Measurements from ENCODE around the gene ALPI.
"Not testable (repeated sequence)": the region's sequence is repeated elsewhere in the genome, so short reads cannot be mapped to it uniquely, and the experiment has no call there.

Gene ALPI

DNA sequence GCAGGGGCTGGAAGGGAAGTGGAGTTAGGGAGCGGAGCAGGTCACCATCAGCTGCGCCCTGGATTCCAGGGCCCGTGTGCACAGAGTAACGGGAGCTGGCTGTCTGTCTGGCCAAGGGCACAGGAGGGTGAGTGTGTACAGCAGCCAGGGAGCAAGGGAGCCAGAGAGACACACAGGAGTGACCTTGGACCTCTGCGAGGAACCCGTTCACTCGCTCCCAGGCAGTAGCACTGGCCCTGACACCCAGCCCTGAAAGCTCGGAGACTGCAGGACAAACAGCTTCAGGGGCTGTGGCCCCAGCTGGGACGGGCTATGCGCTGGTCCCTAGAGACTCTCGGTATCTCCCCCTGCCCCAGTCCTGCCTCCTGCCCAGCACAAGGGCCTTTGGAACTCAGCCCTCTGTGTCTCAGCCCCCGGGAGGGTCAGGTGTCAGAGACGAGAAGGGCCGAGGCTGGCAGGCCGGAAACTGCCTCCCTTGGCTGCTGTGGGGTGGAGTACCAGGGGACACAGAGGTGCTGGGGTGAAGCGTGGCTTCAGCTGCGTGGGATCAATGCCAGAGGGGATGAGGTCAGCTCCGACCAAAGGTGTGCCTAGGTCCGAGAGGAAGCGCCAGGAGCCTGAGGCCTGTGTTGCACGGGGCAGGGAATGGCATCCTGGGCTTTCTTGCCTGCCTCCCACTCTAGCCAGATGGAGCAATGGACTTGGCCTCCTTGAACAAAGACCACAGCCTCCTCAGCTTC, 12.1 kb upstream of the ALPI start:
- DNase-seq, result not testable (repeated sequence)

DNA sequence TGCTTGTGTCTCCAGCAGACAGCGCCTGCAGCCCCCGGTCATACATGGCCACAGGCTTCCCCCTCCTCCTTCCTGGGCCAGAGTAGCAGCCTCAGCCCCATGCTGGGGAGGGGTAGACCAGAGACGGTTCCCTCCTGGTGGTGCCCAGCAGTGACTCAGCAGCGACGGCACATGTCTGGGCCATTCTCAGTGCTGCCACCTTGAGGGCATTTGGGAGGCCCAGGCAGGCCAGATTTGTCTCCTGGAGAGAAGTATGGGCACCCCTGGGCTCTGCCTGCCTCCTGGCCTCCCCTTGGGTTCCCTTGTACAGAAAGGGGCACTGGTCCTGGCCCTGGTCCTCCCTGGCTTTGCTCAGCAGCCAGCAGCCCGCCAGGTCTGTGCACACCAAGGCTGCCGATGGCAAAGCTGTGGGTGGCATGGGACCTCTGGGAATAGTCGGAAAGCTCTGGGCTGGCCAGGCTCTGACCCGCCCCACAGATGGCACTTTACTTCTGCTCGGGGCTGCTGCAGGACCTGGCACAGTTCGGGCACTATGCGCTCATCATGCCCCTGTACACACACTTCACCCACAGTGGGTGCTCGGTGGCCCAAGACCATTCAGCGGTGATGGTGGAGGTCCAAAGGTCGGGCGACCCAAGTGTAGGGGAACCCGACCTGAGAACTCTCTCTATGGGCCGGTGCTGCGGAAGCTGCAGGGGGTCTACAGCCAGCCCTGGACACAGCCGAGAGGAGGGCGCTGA, 11.4 kb upstream of the ALPI start:
- DNase-seq, result peak in 1 of 2 donors; percentile 12

DNA sequence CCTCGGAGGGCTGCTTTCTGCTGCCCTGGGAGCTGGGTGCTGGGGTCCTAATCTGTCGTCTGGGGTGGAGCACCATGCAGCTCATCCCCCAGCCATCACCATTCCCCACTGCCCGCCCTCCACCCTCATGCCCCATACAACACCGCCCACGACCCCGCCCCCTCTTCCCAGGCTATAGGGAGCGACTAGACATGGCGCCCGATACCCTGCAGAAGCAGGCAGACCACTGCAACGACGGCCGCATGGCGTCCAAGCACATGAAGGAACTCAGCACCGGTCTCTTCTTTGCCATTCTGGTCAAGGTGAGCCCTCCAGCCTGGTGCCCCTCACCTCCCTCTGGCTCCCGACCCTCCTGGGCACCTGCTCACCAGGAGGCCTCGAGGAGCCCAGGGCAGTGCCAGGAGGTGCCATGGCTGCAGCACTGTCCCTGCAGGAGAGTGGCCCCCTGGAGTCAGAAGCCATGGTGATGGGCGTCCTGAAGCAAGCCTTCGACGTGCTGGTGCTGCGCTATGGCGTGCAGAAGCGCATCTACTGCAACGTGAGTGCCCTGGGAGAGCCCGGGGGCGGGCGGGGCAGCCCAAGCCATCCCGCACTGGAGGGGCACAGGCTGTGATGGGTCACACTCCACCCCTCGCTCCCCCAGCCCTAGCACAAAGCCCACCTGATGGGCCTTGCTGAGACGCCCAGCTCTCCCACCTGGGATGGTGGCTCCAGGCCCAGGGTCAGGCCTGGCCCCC, 10.6 kb upstream of the ALPI start:
- not testable (repeated sequence) for DNase-seq

DNA sequence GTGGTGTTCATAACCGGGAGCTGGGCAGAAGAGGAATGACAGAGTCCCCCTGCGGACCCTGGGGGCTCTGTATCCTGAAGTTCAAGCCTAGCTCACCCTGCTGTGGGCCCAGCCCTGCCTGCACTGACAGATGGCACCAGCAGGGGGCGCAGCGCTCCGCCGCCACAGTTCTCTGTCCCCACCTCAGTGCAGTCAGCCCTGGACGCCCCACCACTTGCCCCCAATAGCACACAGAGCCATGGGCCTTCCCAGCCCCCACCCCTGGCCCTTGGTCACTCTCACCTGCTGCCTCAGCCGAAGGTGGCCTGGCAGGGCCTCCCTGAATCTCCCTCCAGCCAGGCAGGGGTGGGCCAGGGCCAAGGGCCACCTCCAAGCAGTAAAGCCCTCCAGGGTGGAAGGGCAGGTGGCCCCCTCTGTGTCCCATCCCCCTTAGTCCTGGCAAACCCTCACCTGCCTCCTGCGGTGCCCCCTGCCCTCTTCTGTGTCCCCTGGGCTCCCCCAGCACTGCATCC, 9.6 kb upstream of the ALPI start:
- DNase-seq, result not testable (repeated sequence)

DNA sequence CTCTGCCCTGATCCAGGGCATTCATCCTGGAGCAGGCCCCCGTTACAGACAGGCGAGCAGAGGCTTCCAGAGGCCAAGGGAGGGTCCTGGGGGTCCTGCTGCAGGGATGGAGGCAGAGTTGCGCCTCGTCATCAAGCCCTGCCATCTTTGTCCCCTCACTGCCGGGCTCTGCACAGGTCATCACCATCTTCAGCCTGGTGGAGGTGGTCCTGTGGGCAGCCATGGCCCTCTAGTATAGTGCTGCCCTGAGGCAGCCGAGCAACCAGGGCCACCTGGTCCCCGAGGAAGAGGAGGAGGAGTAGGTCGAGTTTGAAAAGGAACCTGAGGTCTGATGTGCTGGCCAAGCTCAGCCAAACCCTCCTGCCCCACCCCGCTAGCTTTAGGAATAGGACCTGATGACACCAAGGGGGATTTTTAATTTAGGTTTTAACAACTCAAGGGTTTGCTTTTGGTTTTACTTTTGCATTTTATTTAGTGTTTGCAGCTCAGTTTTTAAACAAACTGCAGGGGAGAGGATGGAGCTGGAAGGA, 8.8 kb upstream of the ALPI start:
- no peak for DNase-seq

DNA sequence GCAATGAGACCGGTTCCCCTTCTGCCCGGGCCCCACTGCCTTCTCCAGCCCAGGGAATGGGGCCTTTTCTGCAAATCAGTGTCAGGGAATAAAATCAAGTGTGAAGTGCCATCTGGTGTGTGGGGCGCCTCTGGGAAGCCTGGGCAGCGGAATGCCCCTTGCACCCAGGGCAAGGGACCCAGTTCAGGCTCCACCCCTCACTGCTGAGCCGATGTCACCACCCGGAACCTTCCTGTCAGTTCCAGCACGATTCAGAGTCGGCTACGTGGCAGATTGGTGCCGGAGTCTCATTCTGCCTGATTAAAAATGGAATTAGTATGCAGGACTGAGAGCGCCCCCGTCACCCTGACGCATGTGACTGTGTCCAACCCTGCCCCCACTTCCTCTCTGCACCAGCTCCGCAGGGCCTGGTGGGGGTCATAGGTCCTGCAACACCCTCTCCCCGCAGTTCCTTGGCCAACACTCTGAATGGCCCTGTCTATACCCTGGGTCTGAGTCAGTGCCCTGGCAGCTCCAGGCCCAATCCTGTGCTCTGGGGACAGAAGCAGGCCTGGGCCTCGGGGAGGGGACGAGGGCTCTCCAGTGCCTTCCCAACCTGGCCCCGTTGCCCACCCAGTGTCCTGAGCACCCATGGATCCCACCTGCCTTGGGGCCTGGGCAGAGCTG, 8.2 kb upstream of the ALPI start:
- DNase-seq, result no peak

DNA sequence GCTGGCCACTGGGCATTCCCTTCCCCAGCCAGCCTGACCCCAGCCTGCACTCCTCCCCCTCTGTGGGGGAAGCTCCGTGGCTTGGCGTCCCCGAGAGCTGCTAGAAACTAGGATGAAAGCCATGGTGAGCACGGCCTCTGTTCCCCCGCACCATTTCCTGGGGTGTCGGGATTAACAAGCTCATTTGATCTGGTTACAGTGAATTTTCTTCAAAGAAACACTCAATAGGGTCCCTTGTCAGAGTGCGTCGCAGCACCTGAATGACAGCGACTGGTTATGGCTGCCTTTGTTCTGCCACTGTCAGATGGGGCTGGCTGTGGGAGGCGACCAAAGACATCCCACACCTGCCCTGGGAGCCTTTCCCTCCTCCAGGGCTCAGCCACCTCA, 7.7 kb upstream of the ALPI start:
- no peak for DNase-seq

DNA sequence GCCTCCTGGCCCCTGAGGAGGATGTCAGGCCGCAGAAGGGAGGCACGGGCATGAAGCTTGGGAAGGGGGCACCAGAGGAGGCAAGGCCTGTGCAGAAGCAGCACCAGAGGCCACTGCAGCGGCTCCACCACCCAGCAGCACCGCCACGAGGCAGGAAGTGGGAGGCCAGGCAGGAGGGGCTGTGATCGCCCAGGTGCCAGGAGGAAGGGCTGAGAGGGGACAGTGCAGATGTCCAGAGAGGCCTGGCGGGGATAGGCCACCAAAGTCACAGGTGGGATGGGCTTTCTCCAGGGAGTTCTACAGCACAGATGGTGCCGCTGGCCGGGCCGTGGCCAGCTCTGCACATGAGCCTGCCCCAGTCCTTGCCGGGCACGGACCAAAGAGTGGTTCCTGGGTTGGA, 6.0 kb upstream of the ALPI start:
- DNase-seq, result no peak

DNA sequence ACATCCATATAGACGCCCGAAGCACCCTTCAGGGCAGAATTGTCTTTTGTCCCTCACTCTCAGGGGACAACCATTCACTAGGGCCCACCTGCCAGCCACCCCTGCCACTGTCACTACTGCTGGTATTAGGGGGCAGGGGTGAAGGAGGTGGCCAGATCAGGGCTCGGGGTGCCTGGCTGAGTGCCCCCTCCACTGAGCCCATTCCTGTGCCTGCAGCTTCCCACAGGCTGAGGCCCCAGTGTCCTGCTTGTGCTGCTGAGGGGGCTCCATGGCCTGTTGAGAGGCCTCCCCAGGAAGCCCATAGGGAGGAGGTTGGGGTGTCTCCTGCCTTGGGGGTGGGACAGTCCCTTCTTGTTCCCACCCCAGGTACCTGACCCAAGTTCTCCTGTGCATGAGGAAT, 4.3 kb upstream of the ALPI start:
- not testable (repeated sequence) for DNase-seq

DNA sequence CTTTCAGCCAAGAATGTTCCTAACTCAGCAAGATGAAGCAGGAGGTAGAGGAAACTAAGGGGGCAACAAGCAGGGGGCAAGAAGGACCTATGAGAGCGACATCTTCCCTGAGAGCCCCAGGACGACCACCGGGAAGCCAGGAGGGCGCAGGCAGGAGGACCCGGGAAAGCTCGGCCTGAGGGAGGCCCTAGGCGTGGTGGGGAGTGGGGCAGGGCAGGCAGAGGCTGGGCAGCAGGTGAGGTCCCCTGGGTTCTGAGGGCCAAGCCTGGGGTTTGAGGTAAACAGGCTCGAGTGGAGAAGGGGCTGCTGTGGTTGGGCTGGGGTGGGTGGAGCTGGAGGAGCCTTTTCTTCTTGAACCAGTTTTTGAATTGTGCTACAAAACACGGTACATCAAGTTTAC, 1.3 kb upstream of the ALPI start:
- DNase-seq, result no peak

DNA sequence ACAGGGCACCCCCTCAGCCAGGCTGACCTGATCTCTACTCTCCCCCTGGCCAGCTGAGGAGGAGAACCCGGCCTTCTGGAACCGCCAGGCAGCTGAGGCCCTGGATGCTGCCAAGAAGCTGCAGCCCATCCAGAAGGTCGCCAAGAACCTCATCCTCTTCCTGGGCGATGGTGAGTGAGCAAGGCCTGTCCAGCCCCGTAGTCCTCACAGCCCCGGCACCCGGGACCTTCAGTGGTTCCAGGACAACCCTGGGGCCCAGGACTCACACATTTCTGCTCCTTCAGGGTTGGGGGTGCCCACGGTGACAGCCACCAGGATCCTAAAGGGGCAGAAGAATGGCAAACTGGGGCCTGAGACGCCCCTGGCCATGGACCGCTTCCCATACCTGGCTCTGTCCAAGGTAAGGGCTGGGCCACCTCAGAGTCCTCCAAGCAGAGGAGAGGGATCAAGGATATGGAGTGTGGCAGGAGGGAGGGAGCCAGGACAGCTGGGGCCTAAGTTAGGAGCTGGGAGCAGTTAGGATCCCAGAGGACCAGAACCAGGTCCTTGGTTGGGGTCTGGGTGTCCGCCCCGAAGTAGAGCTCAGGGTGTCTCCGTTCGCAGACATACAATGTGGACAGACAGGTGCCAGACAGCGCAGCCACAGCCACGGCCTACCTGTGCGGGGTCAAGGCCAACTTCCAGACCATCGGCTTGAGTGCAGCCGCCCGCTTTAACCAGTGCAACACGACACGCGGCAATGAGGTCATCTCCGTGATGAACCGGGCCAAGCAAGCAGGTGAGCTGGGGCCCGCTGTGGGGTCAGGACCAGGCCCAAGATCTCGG, 555 bp downstream of the ALPI start:
- DNase-seq, result no peak

DNA sequence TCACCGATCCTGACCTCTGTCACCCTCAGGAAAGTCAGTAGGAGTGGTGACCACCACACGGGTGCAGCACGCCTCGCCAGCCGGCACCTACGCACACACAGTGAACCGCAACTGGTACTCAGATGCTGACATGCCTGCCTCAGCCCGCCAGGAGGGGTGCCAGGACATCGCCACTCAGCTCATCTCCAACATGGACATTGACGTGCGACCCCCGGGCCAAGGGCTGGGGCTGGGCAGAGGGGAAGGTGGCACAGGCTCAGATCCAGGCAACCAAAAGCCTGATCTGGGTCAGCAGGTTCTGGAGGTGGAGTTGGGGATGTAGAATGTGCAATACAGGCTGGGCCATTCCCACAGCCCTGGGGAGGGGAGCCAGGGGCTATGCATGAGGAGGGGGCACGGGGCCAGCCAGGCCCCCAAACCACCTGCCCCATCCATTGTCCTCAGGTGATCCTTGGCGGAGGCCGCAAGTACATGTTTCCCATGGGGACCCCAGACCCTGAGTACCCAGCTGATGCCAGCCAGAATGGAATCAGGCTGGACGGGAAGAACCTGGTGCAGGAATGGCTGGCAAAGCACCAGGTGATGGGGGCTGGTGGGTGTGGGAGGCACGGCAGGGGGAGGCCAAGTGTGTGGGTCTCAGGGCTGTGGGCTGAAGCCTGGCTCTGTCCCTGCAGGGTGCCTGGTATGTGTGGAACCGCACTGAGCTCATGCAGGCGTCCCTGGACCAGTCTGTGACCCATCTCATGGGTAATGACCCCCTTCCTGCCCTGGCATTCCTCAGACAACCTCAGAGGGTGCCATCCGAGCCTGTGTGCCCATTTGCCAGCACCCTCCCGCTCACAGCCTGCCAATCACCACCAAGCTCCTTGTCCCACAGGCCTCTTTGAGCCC, 1.4 kb downstream of the ALPI start:
- no peak for DNase-seq

DNA sequence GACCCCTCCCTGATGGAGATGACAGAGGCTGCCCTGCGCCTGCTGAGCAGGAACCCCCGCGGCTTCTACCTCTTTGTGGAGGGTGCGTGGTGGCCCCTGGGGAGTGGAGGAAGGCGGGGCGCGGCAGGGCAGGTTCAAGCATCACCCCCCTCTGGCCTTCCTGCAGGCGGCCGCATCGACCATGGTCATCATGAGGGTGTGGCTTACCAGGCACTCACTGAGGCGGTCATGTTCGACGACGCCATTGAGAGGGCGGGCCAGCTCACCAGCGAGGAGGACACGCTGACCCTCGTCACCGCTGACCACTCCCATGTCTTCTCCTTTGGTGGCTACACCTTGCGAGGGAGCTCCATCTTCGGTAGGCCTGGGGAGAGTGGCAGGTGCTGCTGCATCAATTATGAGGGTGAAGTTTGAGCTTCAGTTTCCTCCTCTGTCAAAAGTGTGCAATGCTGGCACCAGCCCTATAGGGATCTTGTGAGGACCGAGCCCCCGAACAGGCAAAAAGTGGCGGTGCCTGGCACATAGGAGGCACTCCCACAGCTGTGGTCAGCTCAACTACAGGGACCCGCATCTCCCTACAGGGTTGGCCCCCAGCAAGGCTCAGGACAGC, 2.2 kb downstream of the ALPI start:
- DNase-seq, result no peak

DNA sequence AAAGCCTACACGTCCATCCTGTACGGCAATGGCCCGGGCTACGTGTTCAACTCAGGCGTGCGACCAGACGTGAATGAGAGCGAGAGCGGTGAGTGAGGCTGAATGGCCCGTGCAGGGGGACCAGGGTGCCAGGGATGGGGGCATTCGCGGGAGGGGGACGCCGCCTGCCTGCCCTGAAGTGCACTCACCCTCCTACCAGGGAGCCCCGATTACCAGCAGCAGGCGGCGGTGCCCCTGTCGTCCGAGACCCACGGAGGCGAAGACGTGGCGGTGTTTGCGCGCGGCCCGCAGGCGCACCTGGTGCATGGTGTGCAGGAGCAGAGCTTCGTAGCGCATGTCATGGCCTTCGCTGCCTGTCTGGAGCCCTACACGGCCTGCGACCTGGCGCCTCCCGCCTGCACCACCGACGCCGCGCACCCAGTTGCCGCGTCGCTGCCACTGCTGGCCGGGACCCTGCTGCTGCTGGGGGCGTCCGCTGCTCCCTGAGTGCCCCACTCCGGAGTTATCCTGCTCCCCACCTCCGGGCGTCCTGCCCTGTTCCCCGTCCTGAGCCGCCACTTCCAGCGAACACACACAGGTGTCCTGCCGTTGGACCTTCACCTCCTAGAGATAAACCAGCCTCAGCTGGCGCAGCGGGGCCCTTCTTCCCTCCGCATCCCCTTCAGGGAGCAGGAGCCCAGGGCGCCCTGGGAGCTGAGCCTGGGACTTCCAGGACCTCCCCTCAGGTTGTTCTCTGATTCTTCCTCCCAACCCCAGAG, 2.9 kb downstream of the ALPI start:
- no peak for DNase-seq

DNA sequence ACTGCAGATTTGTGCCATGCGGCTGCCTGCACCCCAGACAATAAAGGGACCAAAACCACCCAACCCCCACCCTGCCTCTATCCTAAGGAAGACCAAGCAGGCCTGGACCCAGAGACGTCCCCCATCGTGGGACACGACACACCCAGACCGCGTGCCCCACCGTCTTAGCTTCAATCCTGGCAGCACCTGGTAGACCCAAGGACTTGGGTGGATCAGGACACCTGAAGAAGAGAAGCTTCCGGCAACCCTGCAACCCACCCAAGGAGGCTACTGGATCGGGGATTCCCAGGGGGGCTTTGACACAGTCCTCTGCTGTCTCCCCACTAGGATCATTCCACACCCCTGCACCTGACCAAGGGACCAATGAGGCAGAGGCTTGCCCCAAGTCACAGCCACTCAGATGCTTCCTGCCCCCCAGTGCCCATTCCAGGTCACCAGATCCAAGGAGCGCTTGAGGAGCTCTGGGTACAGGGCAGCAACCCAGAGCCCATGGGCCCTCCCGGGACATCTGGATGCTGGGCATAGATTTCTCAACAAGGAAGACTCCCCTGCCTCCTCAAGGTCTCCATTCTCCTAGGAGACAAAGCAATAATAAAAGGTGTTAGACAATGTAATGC, 3.6 kb downstream of the ALPI start:
- no peak for DNase-seq

DNA sequence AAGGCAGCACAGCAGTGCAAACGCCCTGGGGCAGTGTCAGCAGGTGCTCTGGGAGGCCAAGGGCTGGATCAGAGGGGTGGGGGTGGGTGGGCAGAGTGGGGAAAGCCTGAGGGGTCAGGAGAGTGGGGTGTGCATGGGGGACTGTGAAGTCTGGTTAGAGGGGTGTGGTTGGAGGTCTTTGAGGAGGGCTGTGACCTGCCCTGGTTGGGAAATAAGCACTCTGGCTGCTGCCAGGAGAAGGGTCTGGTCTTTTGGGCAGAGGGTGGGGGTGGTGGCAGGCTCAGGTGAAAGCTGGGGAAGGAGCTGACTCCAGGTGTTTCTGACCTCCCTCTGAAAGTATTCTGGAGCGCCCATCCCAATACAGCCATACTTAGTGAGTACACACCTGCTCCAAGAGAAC, 4.2 kb downstream of the ALPI start:
- DNase-seq, result no peak

DNA sequence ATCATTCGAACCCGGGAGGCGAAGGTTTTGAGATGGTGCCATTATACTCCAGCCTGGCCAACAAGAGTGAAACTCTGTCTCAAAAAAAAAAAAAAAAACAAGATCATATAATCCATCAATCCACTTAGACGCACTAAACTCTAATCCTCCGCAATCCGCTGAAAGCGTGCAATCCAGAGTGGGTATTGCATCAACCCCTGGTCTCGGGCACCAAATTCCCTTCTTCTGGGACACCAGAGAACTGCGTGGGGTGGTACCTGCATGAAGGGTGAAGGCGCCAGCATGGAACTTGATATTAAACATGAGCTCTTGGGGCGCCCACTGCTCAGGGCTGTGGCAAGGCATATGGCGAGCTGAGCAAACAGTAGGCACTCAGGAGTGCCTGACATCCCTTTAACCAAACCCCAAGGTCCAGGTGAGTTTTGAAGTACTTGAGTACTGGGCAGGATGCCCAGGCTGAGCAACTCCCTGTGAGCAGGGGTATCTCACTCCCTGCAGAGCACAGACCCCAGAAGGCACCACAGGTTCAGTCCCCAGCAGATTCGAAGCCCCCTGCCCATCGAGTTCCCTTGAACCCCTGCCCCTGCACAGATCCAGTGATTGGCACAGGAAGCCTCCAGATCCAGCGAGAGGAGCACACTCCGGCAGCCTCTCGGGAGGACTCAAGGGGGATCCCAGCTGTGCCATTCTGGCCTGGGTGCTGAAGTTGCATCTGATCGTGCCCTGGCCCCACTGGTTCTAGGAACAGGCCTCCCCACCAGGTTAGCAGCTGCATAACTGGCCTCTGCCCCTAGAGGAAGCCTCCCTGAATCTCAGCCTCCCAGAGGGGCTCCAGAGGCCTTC, 8.0 kb downstream of the ALPI start:
- DNase-seq, result no peak

DNA sequence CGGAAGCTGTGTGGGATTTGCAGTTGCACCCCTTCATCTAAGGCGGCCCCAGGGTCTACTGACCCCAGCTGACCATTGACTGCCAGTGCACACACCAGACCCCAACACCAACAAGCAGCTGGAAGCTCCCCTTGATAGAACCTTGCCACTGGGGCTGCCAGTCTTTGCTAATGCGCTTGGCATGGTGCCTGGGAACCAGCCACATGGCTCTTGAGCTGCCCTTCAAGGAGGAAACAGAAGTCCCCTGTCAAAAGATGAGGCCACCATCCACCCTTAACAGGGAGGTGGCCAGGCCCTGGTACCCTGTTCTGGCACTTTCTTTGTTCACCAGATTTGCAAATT, 8.6 kb downstream of the ALPI start:
- DNase-seq, result no peak
